ENCODE measurements around the gene LIMD2. TPM values are rescaled to one million over a fixed set of nuclear protein-coding genes. Genes with fewer than 3 reads are reported as not detected.

Gene LIMD2
- total RNA-seq, 2 donors from 2014 or later = 101 to 144 TPM

DNA sequence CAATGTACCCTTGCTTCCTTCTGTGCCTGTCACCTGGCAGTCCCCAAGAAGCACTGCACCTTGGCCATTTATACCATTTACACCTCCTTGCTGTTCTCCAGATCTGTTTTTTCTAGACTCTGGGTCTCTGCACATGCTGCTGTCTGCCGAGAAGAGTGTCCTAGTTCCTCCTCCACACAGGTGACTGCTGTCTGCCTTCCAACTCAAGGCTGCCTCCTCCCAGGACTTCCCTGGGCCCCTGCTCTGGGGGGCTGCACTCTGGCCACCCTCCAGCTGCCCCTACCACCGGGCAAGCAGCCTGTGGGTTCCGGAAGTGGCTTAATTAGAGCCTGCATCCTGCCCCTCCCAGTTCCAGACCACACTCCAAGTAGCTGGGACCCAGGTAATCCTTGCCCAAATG lies 5.7 kb upstream of the LIMD2 start:
- Mint-ChIP-seq H3K27me3 (no peaks in the 10 kb centered on the region), H3K9me3 (no peaks in the 10 kb centered on the region), H3K4me3 (peak overlapping the region; percentile 44), H3K36me3 (ENCODE audit: low read depth) (peaks cover 59% of the 10 kb centered on the region), H3K27ac (peak overlapping the region; percentile 73), H3K4me1 (peaks cover 39% of the 10 kb centered on the region)
- no peak for ATAC-seq (replicated peaks)

DNA sequence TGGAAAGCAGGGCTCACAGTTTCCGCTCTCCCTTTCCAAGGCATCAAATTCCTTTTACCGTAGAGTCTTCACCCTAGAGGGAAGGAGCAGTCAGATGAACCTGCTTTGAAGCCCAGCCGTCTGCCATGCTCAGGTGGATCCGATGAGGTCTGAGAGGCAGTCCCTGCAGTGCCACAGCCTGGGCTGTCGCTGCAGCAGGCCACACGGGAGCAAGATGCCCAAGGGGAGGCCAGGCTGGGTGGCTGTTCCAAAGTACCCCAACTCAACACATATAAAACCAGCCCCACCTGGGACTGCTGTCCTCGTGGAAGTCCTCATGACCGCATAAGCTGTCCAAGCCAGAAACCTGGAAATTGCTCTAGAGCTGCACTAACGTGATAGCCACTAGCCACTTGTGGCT lies 4.9 kb upstream of the LIMD2 start:
- Mint-ChIP-seq H3K4me3 (peak overlapping the region; percentile 44), H3K27ac (peak overlapping the region; percentile 73), H3K27me3 (no peaks in the 10 kb centered on the region), H3K4me1 (peaks cover 39% of the 10 kb centered on the region), H3K9me3 (no peaks in the 10 kb centered on the region), H3K36me3 (ENCODE audit: low read depth) (peaks cover 52% of the 10 kb centered on the region)
- no peak for ATAC-seq (replicated peaks)

DNA sequence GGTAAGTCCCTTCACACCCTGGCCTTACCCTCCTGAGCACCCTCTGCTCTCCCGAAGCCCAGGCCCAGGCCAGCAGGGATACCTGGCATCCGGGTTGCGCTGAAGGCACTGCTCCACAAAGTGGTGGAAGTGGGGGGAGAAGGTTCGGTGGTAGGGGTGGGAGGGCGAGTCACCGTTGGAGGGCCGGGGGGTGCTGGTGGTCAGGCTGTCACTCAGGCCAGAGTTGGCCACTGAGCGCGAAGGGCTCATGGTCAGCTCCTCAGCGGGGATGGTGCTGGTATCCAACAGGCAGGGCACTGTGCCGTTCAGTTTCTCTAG lies 4.3 kb upstream of the LIMD2 start:
- Mint-ChIP-seq H3K9me3 (no peaks in the 10 kb centered on the region), H3K4me3 (peak overlapping the region; percentile 95), H3K4me1 (peaks cover 34% of the 10 kb centered on the region), H3K27ac (peak overlapping the region; percentile 94), H3K27me3 (no peaks in the 10 kb centered on the region), H3K36me3 (ENCODE audit: low read depth) (peaks cover 46% of the 10 kb centered on the region)
- no peak for ATAC-seq (replicated peaks)

DNA sequence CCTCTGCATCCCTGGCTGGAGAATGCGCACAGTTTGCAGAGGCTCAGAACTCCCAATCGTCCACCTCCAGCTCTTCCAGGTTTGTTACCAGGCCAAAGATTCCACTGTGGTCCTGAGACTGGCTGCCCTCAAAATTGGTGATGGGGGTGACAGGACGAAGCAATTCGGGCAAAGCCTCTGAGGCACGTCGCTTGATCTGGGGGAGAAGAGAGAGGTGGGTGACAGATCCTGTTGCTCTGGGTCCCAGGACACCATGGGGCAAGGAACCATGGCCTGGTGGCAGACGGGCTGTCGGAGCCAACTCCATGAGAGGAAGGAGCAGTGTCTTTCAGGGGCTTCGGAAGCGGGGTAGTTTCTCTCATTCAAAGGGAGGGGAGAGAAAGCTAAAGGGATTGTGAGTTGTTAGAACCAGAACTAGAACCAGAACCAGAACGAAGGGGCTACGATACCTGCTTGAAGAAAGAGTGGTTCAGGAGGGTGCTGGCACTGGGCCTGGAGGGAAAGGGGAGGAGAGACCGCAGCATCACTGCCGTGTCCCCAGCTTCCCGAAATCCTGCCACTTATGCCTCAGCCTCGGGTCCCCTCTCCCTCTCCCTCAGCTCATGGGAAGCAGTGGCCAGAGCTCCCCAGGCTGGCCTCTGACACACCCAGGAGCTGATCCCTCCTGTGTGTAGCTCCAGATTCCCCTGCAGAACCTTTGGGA lies 3.8 kb upstream of the LIMD2 start:
- H3K4me3 Mint-ChIP-seq = peak overlapping the region; percentile 95
- H3K4me1 Mint-ChIP-seq = peaks cover 29% of the 10 kb centered on the region
- ATAC-seq (replicated peaks) = no peak
- no peaks in the 10 kb centered on the region for H3K9me3 Mint-ChIP-seq
- no peaks in the 10 kb centered on the region for H3K27me3 Mint-ChIP-seq
- H3K27ac Mint-ChIP-seq = peak overlapping the region; percentile 94
- H3K36me3 Mint-ChIP-seq (ENCODE audit: low read depth) = peaks cover 41% of the 10 kb centered on the region

DNA sequence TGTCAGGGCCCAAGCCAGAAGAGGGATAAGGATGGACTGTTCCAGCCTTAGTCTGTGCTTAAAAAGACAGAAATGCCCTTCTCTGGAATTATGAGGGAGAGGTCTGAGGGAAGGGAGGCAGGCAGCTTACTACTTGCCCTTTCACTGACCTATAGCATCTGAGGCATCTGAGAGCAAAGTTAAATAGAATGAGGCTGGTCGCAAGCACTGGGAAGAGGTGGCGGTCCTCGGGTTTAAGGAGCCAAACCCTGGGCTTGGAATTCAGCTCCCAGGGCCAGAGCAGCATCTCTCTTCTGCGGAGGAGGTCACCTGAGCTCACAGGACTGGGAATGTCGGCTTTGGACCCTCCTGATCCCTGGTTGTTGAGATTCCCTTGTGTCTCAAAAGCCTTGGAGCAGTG lies 3.1 kb upstream of the LIMD2 start:
- no peak for ATAC-seq (replicated peaks)
- peak overlapping the region; percentile 95 for H3K4me3 Mint-ChIP-seq
- H3K27me3 Mint-ChIP-seq = no peaks in the 10 kb centered on the region
- peaks cover 28% of the 10 kb centered on the region for H3K4me1 Mint-ChIP-seq
- peak overlapping the region; percentile 94 for H3K27ac Mint-ChIP-seq
- no peaks in the 10 kb centered on the region for H3K9me3 Mint-ChIP-seq
- peaks cover 42% of the 10 kb centered on the region for H3K36me3 Mint-ChIP-seq (ENCODE audit: low read depth)

DNA sequence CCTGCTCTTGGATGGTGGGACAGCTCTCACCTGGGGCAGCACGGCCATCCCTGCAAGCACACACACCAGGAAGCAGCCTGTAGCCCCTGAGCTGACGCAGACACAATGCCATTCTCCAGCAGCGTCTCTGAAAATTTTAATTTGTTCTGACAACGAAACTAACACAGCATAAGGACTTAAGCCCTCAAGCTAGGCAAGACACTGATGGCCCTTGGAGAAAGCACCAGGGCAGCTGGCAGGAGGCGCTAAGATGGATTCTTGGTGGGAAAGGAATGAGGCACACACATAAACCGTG lies 2.7 kb upstream of the LIMD2 start:
- Mint-ChIP-seq H3K27ac (peak overlapping the region; percentile 94), H3K9me3 (no peaks in the 10 kb centered on the region), H3K4me1 (peaks cover 32% of the 10 kb centered on the region), H3K36me3 (ENCODE audit: low read depth) (peaks cover 46% of the 10 kb centered on the region), H3K4me3 (peak overlapping the region; percentile 95), H3K27me3 (no peaks in the 10 kb centered on the region)
- no peak for ATAC-seq (replicated peaks)

DNA sequence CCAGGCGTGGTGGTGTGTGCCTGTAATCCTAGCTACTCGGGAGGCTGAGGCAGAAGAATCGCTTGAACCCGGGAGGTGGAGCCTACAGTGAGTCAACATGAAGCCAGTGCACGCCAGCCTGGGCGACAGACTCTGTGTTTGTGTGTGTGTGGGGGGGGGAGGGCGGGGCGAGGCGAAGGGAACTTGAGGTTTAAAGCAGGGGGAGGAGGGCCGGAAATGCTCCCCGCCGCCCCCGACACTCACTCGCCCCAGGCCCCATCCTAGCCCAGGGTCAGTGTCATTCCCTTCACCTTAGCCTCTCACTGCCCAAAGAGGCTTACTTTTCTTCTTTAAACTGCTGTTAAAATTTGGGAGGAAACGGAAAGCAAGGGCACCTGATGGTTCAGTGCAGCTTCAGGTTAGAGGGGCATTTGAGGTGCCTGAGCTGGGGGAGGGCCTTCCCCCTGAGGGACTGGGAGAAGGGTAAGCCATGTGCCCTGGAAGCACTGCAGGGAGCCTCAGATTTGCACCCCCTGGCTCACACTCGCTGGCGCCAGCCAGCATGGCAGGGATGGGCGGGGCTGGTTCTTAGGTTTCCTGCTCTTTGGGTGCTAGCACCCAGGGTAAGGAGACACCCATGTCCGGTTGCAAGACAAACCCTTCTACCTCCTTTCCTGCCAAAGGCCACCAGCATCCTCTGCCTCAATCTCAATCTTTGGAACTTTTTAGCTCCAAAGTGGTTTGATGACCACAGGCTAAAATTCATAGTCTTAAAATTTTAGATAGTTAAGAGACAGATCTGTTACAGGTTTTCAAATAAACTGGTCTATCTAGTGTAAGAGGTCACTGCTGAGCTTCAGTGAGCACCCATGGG lies 2.2 kb upstream of the LIMD2 start:
- peak overlapping the region; percentile 94 for H3K27ac Mint-ChIP-seq
- peak; percentile 61 for ATAC-seq (replicated peaks)
- H3K4me1 Mint-ChIP-seq = peaks cover 37% of the 10 kb centered on the region
- H3K9me3 Mint-ChIP-seq = no peaks in the 10 kb centered on the region
- H3K36me3 Mint-ChIP-seq (ENCODE audit: low read depth) = peaks cover 51% of the 10 kb centered on the region
- H3K27me3 Mint-ChIP-seq = no peaks in the 10 kb centered on the region
- peak overlapping the region; percentile 95 for H3K4me3 Mint-ChIP-seq

DNA sequence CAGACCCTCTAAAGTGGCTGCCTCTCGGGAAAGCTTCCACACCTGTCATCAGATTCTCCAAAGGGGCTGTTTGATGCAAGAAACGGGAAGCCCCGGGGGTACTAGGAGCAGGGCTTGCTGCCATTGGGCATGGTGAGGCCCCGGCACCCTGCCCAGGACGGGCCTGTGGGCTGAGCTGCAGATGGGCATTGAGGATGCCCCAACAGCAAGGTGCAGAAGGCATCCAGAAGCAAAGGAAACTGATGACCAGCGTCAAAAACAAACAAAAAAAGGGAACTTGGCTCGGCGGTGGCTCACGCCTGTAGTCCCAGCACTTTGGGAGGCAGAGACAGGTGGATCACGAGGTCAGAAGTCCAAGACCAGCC lies 1.5 kb upstream of the LIMD2 start:
- Mint-ChIP-seq H3K27ac (peak overlapping the region; percentile 94), H3K4me3 (peak overlapping the region; percentile 95), H3K4me1 (peaks cover 42% of the 10 kb centered on the region), H3K27me3 (no peaks in the 10 kb centered on the region), H3K36me3 (ENCODE audit: low read depth) (peaks cover 58% of the 10 kb centered on the region), H3K9me3 (no peaks in the 10 kb centered on the region)
- ATAC-seq (replicated peaks) = no peak

DNA sequence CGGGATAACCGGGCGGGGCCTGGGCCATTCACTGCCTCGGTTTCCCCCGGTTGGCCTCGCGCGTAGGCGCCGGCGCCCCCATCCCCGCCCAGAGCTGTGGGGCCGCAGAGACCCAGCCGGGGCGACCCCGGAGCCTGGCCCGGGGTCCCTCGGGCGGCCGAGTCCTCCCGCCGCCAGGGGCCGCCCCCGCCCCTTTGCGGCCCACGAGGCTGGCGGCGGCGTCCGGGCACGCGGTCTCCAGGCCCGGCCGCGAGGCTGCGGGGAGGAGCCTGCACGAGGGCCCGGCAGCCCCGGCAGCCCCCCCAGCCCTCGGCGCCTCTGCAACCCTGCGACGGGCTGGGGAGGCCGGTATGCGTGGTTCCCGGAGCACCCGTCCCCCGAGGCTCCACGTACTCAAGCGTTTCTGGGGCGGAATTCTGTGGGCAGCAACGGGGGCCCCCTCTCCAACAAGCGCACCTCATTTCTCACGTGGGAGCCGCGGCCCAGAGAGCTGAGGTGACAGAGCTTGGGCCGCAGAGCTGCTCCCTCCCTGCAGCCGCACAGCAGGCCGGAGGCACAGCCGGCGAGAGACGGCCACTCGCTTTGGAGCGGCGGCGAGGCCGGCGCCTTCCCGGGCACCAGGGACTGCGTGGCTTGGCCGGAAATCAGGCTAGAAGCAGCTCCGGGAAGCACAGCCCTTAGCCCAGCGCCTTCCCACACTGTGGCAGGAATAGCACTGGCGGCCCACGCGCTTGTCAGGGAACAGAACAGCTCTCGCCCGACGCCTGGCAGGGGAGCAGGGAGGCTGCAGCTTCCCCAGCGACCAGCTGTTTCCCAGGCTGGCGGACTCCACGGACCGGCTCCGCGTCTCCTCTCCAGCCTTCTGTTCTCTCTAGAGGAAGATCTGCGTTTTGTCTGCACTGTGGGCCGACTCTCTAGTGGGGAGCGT lies 867 bp upstream of the LIMD2 start:
- H3K36me3 Mint-ChIP-seq (ENCODE audit: low read depth) = peaks cover 64% of the 10 kb centered on the region
- peaks cover 44% of the 10 kb centered on the region for H3K4me1 Mint-ChIP-seq
- H3K9me3 Mint-ChIP-seq = no peaks in the 10 kb centered on the region
- ATAC-seq (replicated peaks) = peak; percentile 6
- H3K4me3 Mint-ChIP-seq = peak overlapping the region; percentile 95
- H3K27me3 Mint-ChIP-seq = no peaks in the 10 kb centered on the region
- peak overlapping the region; percentile 94 for H3K27ac Mint-ChIP-seq

DNA sequence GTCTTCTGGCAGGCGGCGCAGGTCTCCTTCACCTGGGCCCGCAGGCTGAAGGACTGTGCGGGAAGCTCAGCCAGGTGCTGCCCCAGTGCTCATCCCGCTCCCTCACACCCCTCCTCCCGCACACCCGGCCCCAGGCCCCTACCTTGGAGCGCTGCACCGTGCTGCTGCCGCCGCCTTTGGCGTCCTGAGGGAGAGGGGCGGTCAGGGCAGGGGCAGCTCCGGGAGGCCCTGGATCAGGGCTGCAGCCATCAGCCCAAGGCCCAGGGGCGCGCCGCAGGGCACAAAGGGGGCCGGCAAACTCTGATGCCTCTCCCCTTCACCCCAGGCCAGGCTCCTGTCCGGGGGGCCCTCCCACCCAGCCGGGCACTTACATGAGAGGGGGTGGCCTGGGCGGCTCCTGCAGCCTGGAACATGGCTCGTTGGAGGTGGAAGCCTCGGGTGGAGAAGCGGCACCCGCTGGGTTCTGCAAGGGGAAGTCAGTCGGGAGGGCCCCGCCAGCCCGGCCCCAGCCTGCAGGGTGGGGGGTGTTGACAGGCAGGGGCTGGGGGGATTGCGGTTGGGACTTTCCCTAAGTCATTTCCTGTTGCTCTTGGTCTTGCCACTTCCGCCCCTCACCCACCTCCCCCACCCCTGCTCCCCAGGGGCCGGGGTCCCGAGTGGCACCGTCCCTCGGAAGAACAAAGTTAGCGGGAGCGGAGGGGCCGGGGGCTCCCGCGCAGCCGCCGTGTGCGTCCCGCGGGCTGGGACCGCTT lies 863 bp downstream of the LIMD2 start:
- Mint-ChIP-seq H3K27me3 (no peaks in the 10 kb centered on the region), H3K9me3 (no peaks in the 10 kb centered on the region), H3K4me3 (peak overlapping the region; percentile 87), H3K36me3 (ENCODE audit: low read depth) (peaks cover 73% of the 10 kb centered on the region), H3K27ac (peak overlapping the region; percentile 91), H3K4me1 (peaks cover 41% of the 10 kb centered on the region)
- peak; percentile 4 for ATAC-seq (replicated peaks)

DNA sequence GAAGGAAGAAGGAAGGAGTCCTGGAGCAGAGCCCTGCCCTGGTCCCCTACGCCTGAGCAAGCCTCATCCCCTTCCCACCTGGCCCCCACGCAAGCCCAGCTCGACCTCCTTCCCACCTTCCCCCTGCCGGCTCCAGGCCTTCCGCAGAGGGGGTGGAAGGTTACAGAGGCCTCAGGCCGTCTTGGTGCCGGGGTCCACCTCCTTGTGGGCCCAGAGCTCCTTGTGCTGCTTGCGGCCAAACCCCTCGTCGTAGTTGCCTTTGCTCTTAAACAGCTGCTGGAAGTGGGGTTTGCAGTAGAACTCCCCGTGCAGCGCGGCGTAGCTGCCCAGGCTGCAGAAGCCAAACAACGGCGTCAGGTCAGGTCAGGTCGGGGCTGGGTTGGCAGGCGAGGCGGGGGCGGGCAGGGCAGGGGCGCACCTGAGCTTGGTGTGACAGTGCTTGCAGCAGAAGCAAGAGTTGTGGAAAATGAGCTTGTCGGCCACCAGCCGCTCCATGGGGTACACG lies 1.5 kb downstream of the LIMD2 start:
- peak overlapping the region; percentile 91 for H3K27ac Mint-ChIP-seq
- peaks cover 35% of the 10 kb centered on the region for H3K4me1 Mint-ChIP-seq
- H3K9me3 Mint-ChIP-seq = no peaks in the 10 kb centered on the region
- H3K27me3 Mint-ChIP-seq = no peaks in the 10 kb centered on the region
- ATAC-seq (replicated peaks) = no peak
- H3K36me3 Mint-ChIP-seq (ENCODE audit: low read depth) = peaks cover 67% of the 10 kb centered on the region
- peak overlapping the region; percentile 87 for H3K4me3 Mint-ChIP-seq

DNA sequence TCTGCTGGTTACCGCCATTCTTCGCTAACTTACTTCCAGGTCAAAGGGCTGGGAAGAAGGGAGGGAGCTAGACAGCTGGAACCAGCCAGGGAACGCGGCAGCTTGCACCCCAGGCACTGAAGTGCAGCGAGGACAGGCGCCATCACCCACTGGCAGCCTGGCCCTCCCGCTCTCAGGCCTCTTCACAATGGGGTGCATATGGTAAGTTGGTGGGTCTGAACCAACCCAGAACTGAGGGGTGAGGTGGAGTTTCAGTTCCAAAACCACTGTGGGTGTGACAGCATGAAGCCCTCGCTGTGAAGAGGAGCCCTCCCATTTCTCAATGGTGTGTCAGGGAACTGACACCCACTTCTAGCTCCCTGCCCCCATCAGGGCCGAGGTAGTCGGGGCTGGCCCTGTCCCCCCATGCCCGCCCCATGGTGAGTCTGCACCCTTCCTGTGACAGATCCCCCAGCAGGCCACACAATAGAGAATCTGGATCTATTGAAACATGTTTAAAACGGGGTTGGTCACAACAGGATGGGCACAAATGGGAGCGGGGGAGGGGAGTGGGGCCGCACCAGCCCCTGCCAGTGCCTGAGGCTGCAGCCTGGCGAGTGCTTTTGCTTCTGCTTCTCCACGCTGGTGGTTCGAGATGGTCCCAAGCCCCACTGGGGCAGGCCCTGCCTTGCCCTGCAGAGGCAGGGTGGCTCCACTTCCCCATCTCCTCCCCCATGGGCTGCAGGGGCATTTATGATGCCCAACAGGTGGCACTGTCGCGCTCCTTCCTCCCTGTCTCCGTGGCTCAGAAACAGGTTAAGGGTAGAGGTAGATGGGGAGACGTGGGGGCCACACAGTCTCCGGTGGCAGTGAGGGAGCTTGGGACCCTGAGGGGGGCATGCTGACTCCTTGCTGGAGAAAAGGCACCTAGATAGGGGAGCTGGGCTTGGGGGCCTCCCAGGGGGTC lies 2.3 kb downstream of the LIMD2 start:
- Mint-ChIP-seq H3K4me1 (peaks cover 30% of the 10 kb centered on the region), H3K36me3 (ENCODE audit: low read depth) (peaks cover 59% of the 10 kb centered on the region), H3K9me3 (no peaks in the 10 kb centered on the region), H3K27me3 (no peaks in the 10 kb centered on the region), H3K27ac (peak overlapping the region; percentile 91), H3K4me3 (peak overlapping the region; percentile 87)
- peak; percentile 41 for ATAC-seq (replicated peaks)

DNA sequence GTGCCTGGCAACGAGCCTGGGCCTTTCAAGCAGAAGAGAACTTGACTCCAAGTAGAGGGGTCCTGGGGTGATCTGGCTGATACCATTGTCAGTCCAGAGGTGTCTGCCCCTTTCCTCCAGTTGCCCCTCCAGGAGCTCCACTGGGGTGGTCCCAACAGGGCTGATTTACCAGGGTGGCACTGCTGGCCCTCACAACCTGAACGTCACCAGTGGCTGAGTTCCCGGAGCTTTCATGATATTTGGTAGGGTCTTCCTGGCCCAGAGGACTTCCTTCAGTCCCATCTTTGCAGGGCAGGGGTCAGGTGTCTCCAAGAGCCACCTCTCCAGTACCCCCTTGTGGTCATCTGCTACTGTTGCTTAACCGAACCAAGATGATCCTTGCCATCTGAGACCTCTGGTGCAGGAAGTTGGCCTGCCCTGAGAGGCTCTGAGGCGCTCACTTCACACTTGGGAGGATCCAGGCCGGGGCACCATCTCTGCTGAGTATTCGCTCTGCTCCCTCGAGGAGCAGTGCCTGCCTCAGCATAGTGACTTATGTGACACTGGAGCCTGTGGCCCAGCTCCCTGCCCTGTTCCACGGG lies 3.5 kb downstream of the LIMD2 start:
- no peak for ATAC-seq (replicated peaks)
- Mint-ChIP-seq H3K4me3 (peak overlapping the region; percentile 87), H3K27ac (peak overlapping the region; percentile 91), H3K36me3 (ENCODE audit: low read depth) (peaks cover 52% of the 10 kb centered on the region), H3K4me1 (peaks cover 28% of the 10 kb centered on the region), H3K9me3 (no peaks in the 10 kb centered on the region), H3K27me3 (no peaks in the 10 kb centered on the region)

All from activated T-helper 17 cell treated with anti-CD3 and anti-CD28 coated beads, Interleukin-2, amount 50 U/mL, for 72 hours (primary cell).